Measurements from ENCODE around the gene ANKS3.

ANKS3 gene

GRCh38 chr16:4733211-4733742 is 794 bp downstream of the ANKS3 start:
- Histone ChIP-seq H2AFZ (ENCODE audit: low read depth, low read length) (peak overlapping the region; percentile 97), H3K9me3 (ENCODE audit: insufficient read depth, low read length, severe bottlenecking) (no peaks in the 10 kb centered on the region), H3K27me3 (ENCODE audit: insufficient read depth, low read length, poor library complexity) (no peaks in the 10 kb centered on the region), H3K27ac (ENCODE audit: low read length) (0 out of 2 replicates have a peak overlapping the region, but pooled peaks have one; percentile 69), H4K20me1 (ENCODE audit: insufficient read depth, low read length) (peaks cover 2% of the 10 kb centered on the region; the same call in 1 of the 2 replicates), H3K79me2 (ENCODE audit: insufficient read depth, low read length) (peaks cover 22% of the 10 kb centered on the region), H3K4me3 (ENCODE audit: low read depth in 1 of 2, low read length in 2 of 2) (peak overlapping the region; percentile 89 to 94; a peak in 3 of 4 replicates), H3K9ac (ENCODE audit: low read depth, low read length) (peak overlapping the region; percentile 85), H3K4me2 (ENCODE audit: insufficient read depth, low read length) (peak overlapping the region; percentile 99), H3K4me1 (ENCODE audit: insufficient read depth, low read length) (peaks cover 32% of the 10 kb centered on the region), H3K36me3 (ENCODE audit: insufficient read depth, low read length) (peaks cover 20% of the 10 kb centered on the region)
- no peak for DNase-seq
- TF ChIP-seq EZH2 (IDR thresholded peaks at IDR 0.05; ENCODE audit: borderline replicate concordance, low read depth, low read length, severe bottlenecking) = no peak
- no peak for ATAC-seq (ENCODE audit: insufficient read depth, low read depth)

GRCh38 chr16:4729876-4730275 is 4.2 kb downstream of the ANKS3 start:
- Histone ChIP-seq H3K9ac (ENCODE audit: low read depth, low read length) (no peak overlapping the region), H3K4me1 (ENCODE audit: insufficient read depth, low read length) (peaks cover 23% of the 10 kb centered on the region), H3K9me3 (ENCODE audit: insufficient read depth, low read length, severe bottlenecking) (no peaks in the 10 kb centered on the region), H3K27me3 (ENCODE audit: insufficient read depth, low read length, poor library complexity) (no peaks in the 10 kb centered on the region), H2AFZ (ENCODE audit: low read depth, low read length) (no peak overlapping the region), H3K27ac (ENCODE audit: low read length) (no peak overlapping the region), H3K79me2 (ENCODE audit: insufficient read depth, low read length) (peaks cover 22% of the 10 kb centered on the region), H3K4me2 (ENCODE audit: insufficient read depth, low read length) (no peak overlapping the region), H4K20me1 (ENCODE audit: insufficient read depth, low read length) (peaks cover 2% of the 10 kb centered on the region; the same call in 1 of the 2 replicates), H3K36me3 (ENCODE audit: insufficient read depth, low read length) (peaks cover 44% of the 10 kb centered on the region), H3K4me3 (ENCODE audit: low read depth in 1 of 2, low read length in 2 of 2) (no peak overlapping the region)
- no peak for TF ChIP-seq EZH2 (IDR thresholded peaks at IDR 0.05; ENCODE audit: borderline replicate concordance, low read depth, low read length, severe bottlenecking)
- no peak for TF ChIP-seq CTCF (IDR thresholded peaks at IDR 0.05; ENCODE audit: borderline replicate concordance, extremely low read depth, low read length, poor library complexity, severe bottlenecking)
- DNase-seq (no peak), ATAC-seq (ENCODE audit: insufficient read depth, low read depth) (no peak)

GRCh38 chr16:4728676-4729075 is 5.4 kb downstream of the ANKS3 start:
- H3K4me1 ChIP-seq (ENCODE audit: insufficient read depth, low read length) = peaks cover 18% of the 10 kb centered on the region
- H3K27ac ChIP-seq (ENCODE audit: low read length) = no peak overlapping the region
- no peak overlapping the region for H3K9ac ChIP-seq (ENCODE audit: low read depth, low read length)
- TF ChIP-seq CTCF (IDR thresholded peaks at IDR 0.05; ENCODE audit: borderline replicate concordance, extremely low read depth, low read length, poor library complexity, severe bottlenecking) (no peak), EZH2 (IDR thresholded peaks at IDR 0.05; ENCODE audit: borderline replicate concordance, low read depth, low read length, severe bottlenecking) (no peak)
- DNase-seq (no peak), ATAC-seq (ENCODE audit: insufficient read depth, low read depth) (no peak)
- H3K9me3 ChIP-seq (ENCODE audit: insufficient read depth, low read length, severe bottlenecking) = no peaks in the 10 kb centered on the region
- no peaks in the 10 kb centered on the region for H3K27me3 ChIP-seq (ENCODE audit: insufficient read depth, low read length, poor library complexity)
- H3K79me2 ChIP-seq (ENCODE audit: insufficient read depth, low read length) = peaks cover 20% of the 10 kb centered on the region
- peaks cover 2% of the 10 kb centered on the region; the same call in 1 of the 2 replicates for H4K20me1 ChIP-seq (ENCODE audit: insufficient read depth, low read length)
- H3K36me3 ChIP-seq (ENCODE audit: insufficient read depth, low read length) = peaks cover 49% of the 10 kb centered on the region
- H3K4me3 ChIP-seq (ENCODE audit: low read depth in 1 of 2, low read length in 2 of 2) = no peak overlapping the region
- no peak overlapping the region for H2AFZ ChIP-seq (ENCODE audit: low read depth, low read length)
- no peak overlapping the region for H3K4me2 ChIP-seq (ENCODE audit: insufficient read depth, low read length)

- H2AFZ ChIP-seq (ENCODE audit: low read depth, low read length) = no peak overlapping the region
- no peak overlapping the region for H3K9ac ChIP-seq (ENCODE audit: low read depth, low read length)
- no peaks in the 10 kb centered on the region for H3K4me1 ChIP-seq (ENCODE audit: insufficient read depth, low read length)
- no peaks in the 10 kb centered on the region for H3K27me3 ChIP-seq (ENCODE audit: insufficient read depth, low read length, poor library complexity)
- no peak overlapping the region for H3K4me2 ChIP-seq (ENCODE audit: insufficient read depth, low read length)
- peaks cover 1% of the 10 kb centered on the region for H3K79me2 ChIP-seq (ENCODE audit: insufficient read depth, low read length)
- H3K27ac ChIP-seq (ENCODE audit: low read length) = no peak overlapping the region
- peaks cover 2% of the 10 kb centered on the region; the same call in 1 of the 2 replicates for H4K20me1 ChIP-seq (ENCODE audit: insufficient read depth, low read length)
- H3K36me3 ChIP-seq (ENCODE audit: insufficient read depth, low read length) = peaks cover 52% of the 10 kb centered on the region
- H3K9me3 ChIP-seq (ENCODE audit: insufficient read depth, low read length, severe bottlenecking) = no peaks in the 10 kb centered on the region
- DNase-seq (no peak), ATAC-seq (ENCODE audit: insufficient read depth, low read depth) (no peak)
- no peak overlapping the region for H3K4me3 ChIP-seq (ENCODE audit: low read depth in 1 of 2, low read length in 2 of 2)
- TF ChIP-seq CTCF (IDR thresholded peaks at IDR 0.05; ENCODE audit: borderline replicate concordance, extremely low read depth, low read length, poor library complexity, severe bottlenecking) = no peak
- TF ChIP-seq EZH2 (IDR thresholded peaks at IDR 0.05; ENCODE audit: borderline replicate concordance, low read depth, low read length, severe bottlenecking) = no peak
These were observed 7.5 kb downstream of the ANKS3 start for GRCh38 chr16:4726616-4727015.

Measured in DND-41 (cell line).